SU-DHL-6 (cell line): ENCODE results near the gene JUNB.

Experiments used
- CTCF ChIP-seq: fragments of 200-600 bp; sonication (generic); IDR thresholded peaks from one replicate; pipeline ENCODE4 v1.5.1; 2017; ENCODE audit warnings: antibody characterized with exemption, mild to moderate bottlenecking, low read length, moderate library complexity; ENCODE audit not compliant: insufficient read depth, poor library complexity, severe bottlenecking
- EZH2phosphoT487 ChIP-seq: fragments of 200-600 bp; sonication (generic), shearing (Covaris generic); conservative IDR thresholded peaks from 2 replicates; pipeline ENCODE4 v1.6.1; 2018; ENCODE audit warnings: mild to moderate bottlenecking, antibody characterized with exemption, low read length, moderate library complexity, mixed read lengths

- TF ChIP-seq CTCF (no peak), EZH2phosphoT487 (no peak)
These were observed 12.8 kb downstream of the JUNB start for GRCh38 chr19:12804051-12804450.
